K562 (cell line): ENCODE results near the gene C9orf153. TPM values are rescaled to one million over a fixed set of nuclear protein-coding genes. Genes with fewer than 3 reads are reported as not detected.

ENCODE experiments used
- CXXC5 ChIP-seq: fragments of 250-450 bp; sonication (Bioruptor Pico); IDR thresholded peaks from 2 replicates; pipeline ENCODE4 v1.8.0; 2022; ENCODE audit warnings: inconsistent platforms, mild to moderate bottlenecking, moderate library complexity
- FOXO4 ChIP-seq: fragments of 450-650 bp; formaldehyde crosslinking; IDR thresholded peaks from 2 replicates; pipeline ENCODE4 v1.4.0; 2020; ENCODE audit warnings: mild to moderate bottlenecking, moderate library complexity
- GABPB1 ChIP-seq: sonication (generic); formaldehyde crosslinking; IDR thresholded peaks from 2 replicates; pipeline ENCODE4 v1.8.0; 2022; ENCODE audit warnings: mild to moderate bottlenecking, missing genetic modification reagents
- HMG20B ChIP-seq: fragments of 250-450 bp; sonication (Bioruptor Pico); IDR thresholded peaks from 2 replicates; pipeline ENCODE4 v1.5.0; 2021; ENCODE audit warnings: mild to moderate bottlenecking
- HNRNPL ChIP-seq: fragments of 200-400 bp; formaldehyde crosslinking; IDR thresholded peaks from 2 replicates; pipeline ENCODE4 v1.6.1; 2017; ENCODE audit warnings: low read depth, mild to moderate bottlenecking, low read length
- PRPF4 ChIP-seq: fragments of 200-400 bp; formaldehyde crosslinking; IDR thresholded peaks from one replicate; pipeline ENCODE4 v1.6.1; 2017; ENCODE audit warnings: low read length, low read depth, mild to moderate bottlenecking; ENCODE audit not compliant: insufficient read depth, poor library complexity, severe bottlenecking
- RBFOX2 ChIP-seq: fragments of 200-400 bp; formaldehyde crosslinking; IDR thresholded peaks from 2 replicates; pipeline ENCODE4 v1.6.1; 2017; ENCODE audit warnings: low read depth, mild to moderate bottlenecking, low read length, moderate library complexity
- SAP30 ChIP-seq: fragments of 200-600 bp; sonication (generic); IDR thresholded peaks from 2 replicates; pipeline ENCODE4 v1.6.1; 2012; ENCODE audit warnings: borderline replicate concordance, low read depth, mild to moderate bottlenecking, moderate library complexity, low read length, control low read depth, inconsistent platforms; ENCODE audit not compliant: insufficient read depth, poor library complexity, severe bottlenecking
- SIN3B ChIP-seq: fragments of 450-650 bp; IDR thresholded peaks from 2 replicates; pipeline ENCODE4 v1.6.1; 2017; ENCODE audit warnings: low read depth, mild to moderate bottlenecking, moderate library complexity
- STAT5A ChIP-seq: IDR thresholded peaks from 2 replicates; pipeline ENCODE4 v1.6.1; 2012; ENCODE audit warnings: low read length, inconsistent platforms, borderline replicate concordance
- TAF1 ChIP-seq: IDR thresholded peaks from 2 replicates; pipeline ENCODE4 v1.6.1; 2011; ENCODE audit warnings: mild to moderate bottlenecking, low read length, moderate library complexity; ENCODE audit not compliant: insufficient read depth, control insufficient read depth, severe bottlenecking; ENCODE audit errors: extremely low read depth
- TRIM25 ChIP-seq: fragments of 450-650 bp; IDR thresholded peaks from 2 replicates; pipeline ENCODE4 v1.7.0; 2016; ENCODE audit warnings: borderline replicate concordance
- ZFX ChIP-seq: sonication (generic); formaldehyde crosslinking; IDR thresholded peaks from 2 replicates; pipeline ENCODE4 v1.8.0; 2022; ENCODE audit warnings: mild to moderate bottlenecking, missing genetic modification reagents, moderate library complexity
- polyA plus RNA-seq, 8 experiments: library from polyadenylated mRNA; depleted of rRNA in 4 of 8; stranded (reverse) in 5 of 8; unstranded in 3 of 8; fragments of >200 nt; fragmentation: Nextera tagmentation in 2 of 8; fragmentation: Illumina TruSeq in 1 of 8; extraction: Ambion mirVana in 2 of 8; extraction: Trizol in 1 of 8; gene quantifications; 2 replicates each; pipeline versions ENCODE4 v1.2.1 to v1.2.3, GENCODE V29; 2011 to 2014; ENCODE audit warnings: inconsistent platforms in 1 of 8, missing spikeins in 1 of 8
- total RNA-seq, 7 experiments: library from RNA; depleted of rRNA in 6 of 7; stranded (reverse); fragments of >200 nt in 6 of 7; fragmentation: Illumina TruSeq in 2 of 7; extraction: Trizol in 2 of 7; gene quantifications; 2 replicates each; pipeline versions ENCODE4 v1.2.1 to v1.2.3, GENCODE V29; 2011 to 2021; ENCODE audit warnings: low replicate concordance in 1 of 7

The C9orf153 gene
- total and polyA plus RNA-seq, 9 of the 15 experiments (the other 6 are each of a cell fraction or from before 2014, with no cell fraction given) = 0.07 to 1.2 (median 0.11) TPM; not detected in 5

DNA sequence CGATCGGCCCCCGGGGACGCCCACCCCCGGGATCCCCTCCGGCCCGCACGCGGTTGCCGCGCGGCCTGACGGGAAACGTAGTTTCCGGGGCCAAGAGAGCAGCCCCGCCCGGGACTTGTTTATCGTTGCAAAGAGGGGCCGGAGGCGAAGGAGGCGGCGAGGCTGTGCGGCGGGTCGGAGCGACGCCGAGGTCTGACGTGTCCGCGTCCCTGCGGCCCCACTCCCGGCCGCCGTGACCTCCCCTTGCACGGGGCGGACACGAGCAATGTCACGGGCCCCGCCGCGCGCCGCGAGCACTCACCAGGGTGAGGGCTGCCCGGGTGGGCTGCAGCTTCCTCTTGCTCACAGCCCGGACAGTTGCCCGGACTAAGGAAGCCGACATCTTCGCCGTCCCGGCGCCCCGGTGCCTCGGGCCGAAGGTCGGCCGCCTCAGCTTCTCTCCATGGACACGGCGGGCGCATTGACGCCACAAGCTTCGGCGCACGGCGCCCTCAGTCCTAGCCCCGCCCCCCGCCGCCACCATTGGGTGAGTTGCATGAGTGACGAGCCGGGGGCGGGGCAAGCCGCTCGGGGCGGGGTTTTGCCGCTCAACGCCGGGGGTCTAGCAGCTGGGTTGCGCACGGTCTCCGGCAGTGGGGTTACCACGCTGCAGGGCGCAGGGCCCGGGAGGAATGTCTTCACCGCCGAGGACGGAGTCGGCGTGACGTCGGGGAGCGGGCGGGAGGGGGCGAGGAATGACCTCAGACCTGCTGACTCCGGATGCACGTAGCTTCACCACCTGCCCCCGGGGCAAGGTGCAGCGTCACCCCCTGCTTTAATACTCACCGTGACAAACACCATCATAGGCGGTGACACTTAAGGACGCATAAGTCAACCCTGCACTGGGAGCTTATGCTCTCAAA is 22.9 kb upstream of the C9orf153 start, which contains the start of gene ISCA1 (continued):
- TF ChIP-seq FOXO4 (CRISPR knock-in tag) (no peak), HNRNPL (no peak), RBFOX2 (peak; percentile 98), TRIM25 (no peak), HMG20B (CRISPR knock-in tag) (no peak), TAF1 (peak; percentile 90), STAT5A (no peak), GABPB1 (peak; percentile 80), ZFX (peak; percentile 95), SIN3B (peak; percentile 8; the same call in 1 of the 2 replicates), SAP30 (peak; percentile 43), PRPF4 (peak; percentile 42), CXXC5 (CRISPR knock-in tag) (peak; percentile 78)
